ENCODE results near the gene KAT7.
A peak's percentile ranks its signal among the peaks of the same experiment; 100 is the strongest.

Gene KAT7

GRCh38 chr17:49873926-49874325 lies 85.4 kb downstream of the KAT7 start:
- no peak for DNase-seq

- no peak for DNase-seq
Measured at GRCh38 chr17:49874911-49875310, 86.4 kb downstream of the KAT7 start.

- peak; percentile 57 to 67 for DNase-seq
Measured at GRCh38 chr17:49875685-49876084, 87.2 kb downstream of the KAT7 start.

GRCh38 chr17:49878931-49879904 lies 90.7 kb downstream of the KAT7 start:
- no peak for DNase-seq

- DNase-seq: peak; percentile 66 to 77
Measured at GRCh38 chr17:49880291-49881053, 92.0 kb downstream of the KAT7 start.

- DNase-seq: peak; percentile 14 to 32
Measured at GRCh38 chr17:49881054-49881402, 92.5 kb downstream of the KAT7 start.

- peak; percentile 23 to 67 for DNase-seq
Measured at GRCh38 chr17:49882434-49882833, 94.0 kb downstream of the KAT7 start.
